Dedifferentiated amniotic fluid mesenchymal stem cell (primary cell): ENCODE data around the gene DDX31.

Experiments used
- DNase-seq: peaks from one replicate; pipeline ENCODE4 v3.0.0-alpha.2; 2016; ENCODE audit errors: extremely low spot score

Gene DDX31

DNA sequence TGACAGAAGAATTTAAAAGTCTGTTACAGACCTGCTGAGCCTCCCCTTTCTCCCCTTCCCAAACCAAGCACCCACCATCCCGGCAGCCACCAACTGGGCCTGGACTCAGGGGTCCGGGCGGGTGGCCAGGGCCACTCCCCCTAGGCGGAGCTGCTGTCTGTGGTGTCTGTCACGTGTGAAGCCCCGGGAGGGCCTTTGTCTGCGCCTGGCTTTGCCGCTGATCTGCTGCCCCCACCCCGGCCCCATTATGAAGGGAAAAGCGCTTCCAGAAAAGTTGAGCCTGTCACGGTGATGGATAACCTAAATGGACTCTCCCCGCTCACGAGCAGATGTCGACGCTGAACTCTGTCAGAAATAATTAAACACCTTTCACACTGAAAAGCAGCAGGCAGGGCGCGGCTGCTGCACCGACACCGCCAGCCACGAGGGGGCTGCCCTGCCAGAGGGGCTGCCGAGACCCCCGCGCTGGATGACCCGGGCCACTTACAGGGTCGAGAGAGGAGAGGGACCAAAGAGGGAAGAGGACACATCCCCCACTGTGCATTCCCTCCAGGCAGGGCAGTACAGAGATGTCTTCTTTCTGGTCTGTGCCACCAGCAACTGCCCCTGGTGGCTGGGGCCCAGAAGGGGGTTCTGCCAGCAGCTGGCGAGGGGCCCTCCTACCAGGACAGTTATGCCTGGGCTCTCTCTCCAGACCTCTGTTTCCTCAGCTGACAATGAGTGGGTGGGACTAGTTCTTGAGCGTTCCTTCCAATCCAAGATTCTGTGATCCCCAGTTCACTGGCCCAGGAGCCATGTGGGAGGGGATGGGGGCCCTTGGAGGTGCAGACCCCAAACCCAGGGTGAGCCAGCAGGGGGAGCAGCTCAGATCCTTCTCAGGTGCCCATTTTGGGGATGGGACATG, 123.4 kb downstream of the DDX31 start:
- no peak for DNase-seq

- DNase-seq, result no peak
Observed at GRCh38 chr9:132545578-132545977, 124.2 kb downstream of the DDX31 start.

GRCh38 chr9:132543960-132544359, 125.8 kb downstream of the DDX31 start:
- DNase-seq, result no peak

DNA sequence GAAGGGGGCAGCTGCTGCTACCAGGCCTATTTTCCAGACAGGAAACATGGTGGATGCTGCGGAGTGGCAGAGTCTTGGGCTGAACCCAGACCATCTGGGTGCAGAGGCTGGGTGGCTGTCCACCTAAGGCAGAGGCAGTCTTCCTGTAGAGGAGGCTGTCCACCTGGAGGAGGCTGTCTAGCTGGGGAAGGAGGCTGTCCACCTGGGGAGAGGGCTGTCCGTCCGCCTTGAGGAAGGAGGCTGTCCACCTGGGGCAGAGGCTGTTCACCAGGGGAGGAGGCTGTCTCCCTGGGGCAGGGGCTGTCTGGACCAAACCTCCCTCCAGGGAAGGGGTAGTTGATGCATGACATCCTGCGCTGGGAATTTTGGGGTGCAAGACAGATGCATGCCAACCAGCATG, 126.5 kb downstream of the DDX31 start:
- no peak for DNase-seq
